Measurements from ENCODE around the gene CAPN10.
"Not testable (repeated sequence)": the region's sequence is repeated elsewhere in the genome, so short reads cannot be mapped to it uniquely, and the experiment has no call there.

The CAPN10 gene

DNA sequence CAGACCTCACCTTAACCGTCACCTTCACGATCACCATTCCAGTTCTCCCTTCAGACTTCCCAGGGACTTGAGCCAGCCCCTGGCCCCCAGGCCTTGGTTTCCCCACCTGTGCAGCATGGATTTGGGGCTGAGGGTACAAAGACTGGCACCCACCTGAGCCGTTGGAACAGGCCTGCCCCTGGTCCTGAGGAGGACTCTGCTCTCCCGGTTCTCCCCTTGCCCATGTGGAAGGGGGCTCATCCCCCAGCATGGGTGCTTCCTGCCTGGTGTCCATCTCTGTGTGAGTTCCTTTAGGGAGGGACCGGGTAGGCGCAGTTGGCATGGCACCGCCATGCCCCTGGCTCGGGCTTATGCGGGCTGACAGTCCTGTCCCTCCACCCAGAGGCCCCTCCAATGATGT is 27.9 kb downstream of the CAPN10 start:
- TF ChIP-seq, protein P1, sequence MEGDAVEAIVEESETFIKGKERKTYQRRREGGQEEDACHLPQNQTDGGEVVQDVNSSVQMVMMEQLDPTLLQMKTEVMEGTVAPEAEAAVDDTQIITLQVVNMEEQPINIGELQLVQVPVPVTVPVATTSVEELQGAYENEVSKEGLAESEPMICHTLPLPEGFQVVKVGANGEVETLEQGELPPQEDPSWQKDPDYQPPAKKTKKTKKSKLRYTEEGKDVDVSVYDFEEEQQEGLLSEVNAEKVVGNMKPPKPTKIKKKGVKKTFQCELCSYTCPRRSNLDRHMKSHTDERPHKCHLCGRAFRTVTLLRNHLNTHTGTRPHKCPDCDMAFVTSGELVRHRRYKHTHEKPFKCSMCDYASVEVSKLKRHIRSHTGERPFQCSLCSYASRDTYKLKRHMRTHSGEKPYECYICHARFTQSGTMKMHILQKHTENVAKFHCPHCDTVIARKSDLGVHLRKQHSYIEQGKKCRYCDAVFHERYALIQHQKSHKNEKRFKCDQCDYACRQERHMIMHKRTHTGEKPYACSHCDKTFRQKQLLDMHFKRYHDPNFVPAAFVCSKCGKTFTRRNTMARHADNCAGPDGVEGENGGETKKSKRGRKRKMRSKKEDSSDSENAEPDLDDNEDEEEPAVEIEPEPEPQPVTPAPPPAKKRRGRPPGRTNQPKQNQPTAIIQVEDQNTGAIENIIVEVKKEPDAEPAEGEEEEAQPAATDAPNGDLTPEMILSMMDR (IDR thresholded peaks at IDR 0.05), result no peak
- H2AFZ ChIP-seq, result no peak overlapping the region
- H3K27me3 ChIP-seq (ENCODE audit: control insufficient read depth, insufficient read depth, low read length), result no peaks in the 10 kb centered on the region

DNA sequence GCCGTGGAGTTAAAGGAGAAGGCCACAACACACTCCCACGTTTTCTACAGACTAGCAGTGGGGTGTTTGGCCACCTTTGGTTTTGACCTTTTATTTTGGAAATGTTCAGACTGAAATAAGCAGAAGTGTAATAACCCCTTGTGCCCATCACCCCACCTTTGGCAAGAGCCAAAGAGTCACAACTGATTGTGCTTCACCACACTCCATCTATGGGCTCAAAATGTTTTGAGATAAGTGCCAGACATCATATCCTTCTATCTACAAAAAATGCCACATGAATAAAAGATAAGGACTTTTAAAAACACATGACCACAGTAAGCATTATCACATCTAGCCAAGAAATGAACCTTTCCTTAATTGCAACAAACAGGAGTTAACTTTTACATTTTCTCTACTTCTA is 28.9 kb downstream of the CAPN10 start:
- Histone ChIP-seq H3K9ac (no peak overlapping the region), H3K4me2 (ENCODE audit: low read length) (no peak overlapping the region), H3K27ac (no peak overlapping the region), H2AFZ (no peak overlapping the region), H3K79me2 (no peaks in the 10 kb centered on the region), H3K4me3 (ENCODE audit: low read depth, low read length) (no peak overlapping the region), H3K9me3 (ENCODE audit: control insufficient read depth, low read length) (peaks cover 2% of the 10 kb centered on the region), H3K27me3 (ENCODE audit: control insufficient read depth, insufficient read depth, low read length) (no peaks in the 10 kb centered on the region), H3K4me1 (no peaks in the 10 kb centered on the region), H3K36me3 (ENCODE audit: control insufficient read depth, insufficient read depth, low read length) (no peaks in the 10 kb centered on the region)
- TF ChIP-seq, protein P1 (IDR thresholded peaks at IDR 0.05), result no peak

More for the DNA sequence above, 27.9 kb downstream of the CAPN10 start:
- no peak overlapping the region for H3K27ac ChIP-seq
- no peaks in the 10 kb centered on the region for H3K36me3 ChIP-seq (ENCODE audit: control insufficient read depth, insufficient read depth, low read length)
- H3K79me2 ChIP-seq, result no peaks in the 10 kb centered on the region
- peaks cover 2% of the 10 kb centered on the region for H3K9me3 ChIP-seq (ENCODE audit: control insufficient read depth, low read length)
- H3K4me3 ChIP-seq (ENCODE audit: low read depth, low read length), result no peak overlapping the region
- H3K9ac ChIP-seq, result no peak overlapping the region
- no peak overlapping the region for H3K4me2 ChIP-seq (ENCODE audit: low read length)
- H3K4me1 ChIP-seq, result no peaks in the 10 kb centered on the region

DNA sequence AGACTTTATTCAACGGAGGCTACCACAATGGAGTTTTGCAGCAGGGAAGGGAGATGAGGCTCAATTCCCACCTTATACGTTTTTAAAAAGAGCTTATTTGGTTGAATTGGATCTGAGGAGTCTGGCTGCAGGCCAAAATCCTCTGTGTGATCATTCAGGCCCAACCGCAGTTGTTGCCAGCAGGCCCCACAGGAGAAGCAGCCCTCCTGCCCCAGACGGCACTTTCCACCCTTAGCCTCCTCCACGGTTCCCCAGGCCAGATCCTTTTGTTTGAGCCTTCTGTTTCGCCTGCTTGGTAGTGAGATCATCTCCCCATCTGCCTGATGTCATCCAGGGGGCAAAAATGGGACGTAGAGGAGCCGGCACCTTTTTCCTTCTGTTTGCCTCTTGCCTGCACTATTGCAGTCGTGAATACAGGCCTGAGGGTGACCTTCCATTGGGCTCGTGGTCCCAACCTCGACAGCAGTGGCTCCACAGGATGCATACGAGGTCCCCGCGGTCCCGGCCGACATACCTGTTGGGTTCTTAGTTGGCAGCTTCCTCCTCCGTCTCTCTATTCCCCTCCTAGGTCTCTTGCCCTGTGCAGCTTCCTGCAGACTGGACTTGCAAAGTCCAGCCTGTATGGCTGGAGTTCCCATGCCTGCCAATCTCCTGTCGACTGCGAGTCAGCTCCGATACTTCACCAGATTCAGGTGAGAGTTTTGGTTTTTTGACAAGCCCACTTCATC is 29.4 kb downstream of the CAPN10 start:
- H3K79me2 ChIP-seq, result no peaks in the 10 kb centered on the region
- H3K36me3 ChIP-seq (ENCODE audit: control insufficient read depth, insufficient read depth, low read length), result no peaks in the 10 kb centered on the region
- no peak overlapping the region for H3K27ac ChIP-seq
- no peaks in the 10 kb centered on the region for H3K4me1 ChIP-seq
- H3K9me3 ChIP-seq (ENCODE audit: control insufficient read depth, low read length), result peaks cover 2% of the 10 kb centered on the region
- TF ChIP-seq, protein P1 (IDR thresholded peaks at IDR 0.05), result no peak
- no peak overlapping the region for H3K4me3 ChIP-seq (ENCODE audit: low read depth, low read length)
- no peak overlapping the region for H3K9ac ChIP-seq
- H3K4me2 ChIP-seq (ENCODE audit: low read length), result no peak overlapping the region
- H2AFZ ChIP-seq, result no peak overlapping the region
- H3K27me3 ChIP-seq (ENCODE audit: control insufficient read depth, insufficient read depth, low read length), result no peaks in the 10 kb centered on the region

DNA sequence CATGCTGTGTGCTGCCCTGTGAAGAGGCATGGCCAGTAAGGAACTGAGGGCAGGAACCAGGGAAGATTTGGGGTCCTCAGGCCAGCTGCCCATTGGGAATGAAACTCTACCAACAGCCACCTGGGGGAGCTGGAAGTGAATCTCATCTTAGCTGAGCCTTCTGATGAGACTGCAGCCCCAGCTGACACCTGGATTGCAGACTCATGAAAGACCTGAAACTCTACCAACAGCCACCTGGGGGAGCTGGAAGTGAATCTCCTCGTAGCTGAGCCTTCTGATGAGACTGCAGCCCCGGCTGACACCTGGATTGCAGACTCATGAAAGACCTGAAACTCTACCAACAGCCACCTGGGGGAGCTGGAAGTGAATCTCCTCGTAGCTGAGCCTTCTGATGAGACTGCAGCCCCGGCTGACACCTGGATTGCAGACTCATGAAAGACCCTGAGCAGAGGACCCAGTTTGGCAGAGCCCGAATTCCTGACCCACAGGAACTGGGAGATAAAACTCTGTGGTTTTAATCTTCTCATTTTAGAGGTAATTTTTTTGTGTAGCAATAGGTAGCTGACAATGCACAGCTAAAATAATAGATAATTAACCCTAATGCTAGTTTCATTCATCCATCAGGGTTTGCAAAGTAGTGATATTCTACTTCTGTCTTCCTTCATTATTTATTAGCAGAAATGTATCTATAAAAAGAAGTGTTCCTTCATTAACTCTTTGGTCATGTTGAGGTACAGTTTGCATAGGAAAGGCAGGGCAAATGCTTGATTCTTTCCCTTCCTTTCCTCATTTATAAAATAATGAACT is 30.5 kb downstream of the CAPN10 start:
- not testable (repeated sequence) for H3K9me3 ChIP-seq (ENCODE audit: control insufficient read depth, low read length); H3K79me2 ChIP-seq; H3K9ac ChIP-seq; H3K27me3 ChIP-seq (ENCODE audit: control insufficient read depth, insufficient read depth, low read length); H3K4me1 ChIP-seq; H3K4me2 ChIP-seq (ENCODE audit: low read length); H2AFZ ChIP-seq; H3K27ac ChIP-seq; H3K4me3 ChIP-seq (ENCODE audit: low read depth, low read length); H3K36me3 ChIP-seq (ENCODE audit: control insufficient read depth, insufficient read depth, low read length)

DNA sequence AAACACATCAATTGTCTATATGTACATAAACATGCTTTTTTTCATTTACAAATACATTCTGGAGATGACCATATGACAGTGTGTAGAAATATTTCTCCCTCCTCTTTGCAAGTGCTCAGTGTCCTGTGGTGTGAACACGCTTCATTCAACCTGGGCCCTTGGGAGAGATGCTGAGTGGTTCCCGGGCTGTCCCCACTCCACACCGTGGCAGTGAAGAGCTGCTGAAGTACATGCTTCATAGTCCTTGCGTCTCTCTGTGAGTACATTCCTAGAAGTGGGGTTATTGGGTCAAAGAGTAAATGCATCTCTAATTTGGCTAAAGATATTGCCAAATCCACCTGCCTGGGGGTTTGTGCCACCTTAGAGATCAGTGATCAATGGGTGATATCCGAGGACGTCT is 32.2 kb downstream of the CAPN10 start:
- Histone ChIP-seq H3K27ac (no peak overlapping the region), H3K4me1 (no peaks in the 10 kb centered on the region), H3K9ac (no peak overlapping the region), H3K9me3 (ENCODE audit: control insufficient read depth, low read length) (peaks cover 2% of the 10 kb centered on the region), H3K4me3 (ENCODE audit: low read depth, low read length) (no peak overlapping the region), H3K4me2 (ENCODE audit: low read length) (no peak overlapping the region), H3K36me3 (ENCODE audit: control insufficient read depth, insufficient read depth, low read length) (no peaks in the 10 kb centered on the region), H3K79me2 (no peaks in the 10 kb centered on the region), H3K27me3 (ENCODE audit: control insufficient read depth, insufficient read depth, low read length) (no peaks in the 10 kb centered on the region), H2AFZ (no peak overlapping the region)
- TF ChIP-seq, protein P1 (IDR thresholded peaks at IDR 0.05), result no peak
